Muscle of leg (tissue), 11 donors: ENCODE data around the gene MAGED1. TPM values are rescaled to one million over a fixed set of nuclear protein-coding genes. Genes with fewer than 3 reads are reported as not detected.

Experiments
- DNase-seq: peaks from one replicate; pipeline ENCODE4 v3.0.0; 2013
- H3K27ac ChIP-seq: one replicate; pipeline ENCODE4 v1.5.1; 2013; ENCODE audit warnings: mild to moderate bottlenecking, low read length, control low read depth
- H3K27me3 ChIP-seq: one replicate; pipeline ENCODE4 v1.6.1; 2013; ENCODE audit warnings: low read length; ENCODE audit not compliant: control insufficient read depth, insufficient read depth
- H3K36me3 ChIP-seq: one replicate; pipeline ENCODE4 v1.6.1; 2013; ENCODE audit warnings: low read length; ENCODE audit not compliant: control insufficient read depth, insufficient read depth
- H3K4me1 ChIP-seq: one replicate; pipeline ENCODE4 v1.6.1; 2013; ENCODE audit warnings: low read length; ENCODE audit not compliant: control insufficient read depth, insufficient read depth
- H3K4me3 ChIP-seq: one replicate; pipeline ENCODE4 v1.5.1; 2013; ENCODE audit warnings: low read length, control low read depth
- H3K9me3 ChIP-seq: replicated peaks from 2 replicates; pipeline ENCODE4 v1.6.1; 2013; ENCODE audit warnings: low read depth, low read length; ENCODE audit not compliant: control insufficient read depth
- WGBS: methylation state at CpG from one replicate; pipeline ENCODE4 v1.1.5; 2013; ENCODE audit warnings: missing lambda C conversion rate; ENCODE audit not compliant: insufficient coverage; 5-methylcytosine and 5-hydroxymethylcytosine counted together
- polyA plus RNA-seq, 8 donors: library from polyadenylated mRNA; unstranded; fragments of 120-200 nt; gene quantifications; one replicate each; pipeline versions ENCODE4 v1.2.1 to v1.2.3, GENCODE V29; 2013; ENCODE audit warnings: inconsistent platforms in 1 of 8, low replicate concordance in 1 of 8; ENCODE audit not compliant: insufficient read length in 8 of 8, insufficient read depth in 1 of 8
- total RNA-seq: library from RNA; stranded (reverse); fragments of 120-200 nt; gene quantifications from one replicate; pipeline ENCODE4 v1.2.4, GENCODE V29; 2013

Gene MAGED1
- total and polyA plus RNA-seq, 9 donors: 133 to 394 (median 312) TPM

- no peak overlapping the region for H3K27ac ChIP-seq
- peak; percentile 82 for DNase-seq
- H3K9me3 ChIP-seq: no peaks in the 10 kb centered on the region
- H3K4me3 ChIP-seq: no peak overlapping the region
- WGBS: 39% methylated on average over 3 of the region's 3 CpGs
- H3K4me1 ChIP-seq: peaks cover 3% of the 10 kb centered on the region
- no peaks in the 10 kb centered on the region for H3K36me3 ChIP-seq
- H3K27me3 ChIP-seq: peaks cover 3% of the 10 kb centered on the region
Measured at GRCh38 chrX:51931566-51932150, 38.2 kb downstream of the MAGED1 start.

Other genes with a start within 250 kb of the MAGED1 start
- gene CENPVL2, start 210.8 kb upstream of the MAGED1 start, total RNA-seq: not detected
- gene CENPVL2, start 210.8 kb upstream of the MAGED1 start, polyA plus RNA-seq: under 1 TPM in 1 of 8 donors, not detected in 7; 0.17 TPM
- not detected for gene CENPVL1, start 183.1 kb upstream of the MAGED1 start, total RNA-seq
- gene CENPVL1, start 183.1 kb upstream of the MAGED1 start, polyA plus RNA-seq: under 1 TPM in 1 of 8 donors, not detected in 7; 0.17 TPM
- gene GSPT2, start 150.2 kb upstream of the MAGED1 start, total RNA-seq: 5.7 TPM
- gene GSPT2, start 150.2 kb upstream of the MAGED1 start, polyA plus RNA-seq: 10 to 100 TPM in 3 of 8 donors, 1 to 10 TPM in 5; 7.7 to 11.8 (median 9.3) TPM
- 30.1 TPM for gene MAGED4B, start 175.6 kb downstream of the MAGED1 start, total RNA-seq
- gene MAGED4B, start 175.6 kb downstream of the MAGED1 start, polyA plus RNA-seq: 10 to 100 TPM; 27.5 to 61.4 (median 36.5) TPM